ENCODE data around the gene FBLN7. TPM values are rescaled to one million over a fixed set of nuclear protein-coding genes. Genes with fewer than 3 reads are reported as not detected.

FBLN7 gene
- total and polyA plus RNA-seq, 11 donors, result 0.23 to 2.9 (median 0.49) TPM; not detected in 1

DNA sequence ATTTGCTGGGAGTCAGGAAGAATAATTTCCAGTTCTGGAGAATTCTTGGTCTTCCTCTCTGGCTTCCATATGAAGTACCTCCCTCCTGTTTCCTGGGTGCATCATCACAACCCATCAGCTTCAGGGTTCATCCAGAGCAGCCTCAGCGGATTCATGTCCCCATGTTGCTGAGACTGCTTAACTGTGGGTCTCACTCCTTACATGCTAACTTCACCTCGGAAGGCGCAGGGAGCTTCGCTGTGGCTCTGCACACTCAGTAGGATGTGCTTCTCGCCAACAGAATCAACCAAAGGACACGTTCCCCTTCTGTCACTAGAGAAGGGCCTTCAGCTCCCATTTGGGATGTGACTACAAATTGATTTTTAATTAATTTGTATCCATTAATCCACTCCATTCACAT, 24.2 kb downstream of the FBLN7 start:
- Histone ChIP-seq H3K36me3 (no peaks in the 10 kb centered on the region), H3K9me3 (no peaks in the 10 kb centered on the region), H3K4me3 (no peak overlapping the region), H3K27me3 (no peaks in the 10 kb centered on the region), H3K27ac (no peak overlapping the region), H3K4me1 (no peaks in the 10 kb centered on the region)
- intact Hi-C loops (cut with DNase I), result no loop called here
- TF ChIP-seq, protein P1, sequence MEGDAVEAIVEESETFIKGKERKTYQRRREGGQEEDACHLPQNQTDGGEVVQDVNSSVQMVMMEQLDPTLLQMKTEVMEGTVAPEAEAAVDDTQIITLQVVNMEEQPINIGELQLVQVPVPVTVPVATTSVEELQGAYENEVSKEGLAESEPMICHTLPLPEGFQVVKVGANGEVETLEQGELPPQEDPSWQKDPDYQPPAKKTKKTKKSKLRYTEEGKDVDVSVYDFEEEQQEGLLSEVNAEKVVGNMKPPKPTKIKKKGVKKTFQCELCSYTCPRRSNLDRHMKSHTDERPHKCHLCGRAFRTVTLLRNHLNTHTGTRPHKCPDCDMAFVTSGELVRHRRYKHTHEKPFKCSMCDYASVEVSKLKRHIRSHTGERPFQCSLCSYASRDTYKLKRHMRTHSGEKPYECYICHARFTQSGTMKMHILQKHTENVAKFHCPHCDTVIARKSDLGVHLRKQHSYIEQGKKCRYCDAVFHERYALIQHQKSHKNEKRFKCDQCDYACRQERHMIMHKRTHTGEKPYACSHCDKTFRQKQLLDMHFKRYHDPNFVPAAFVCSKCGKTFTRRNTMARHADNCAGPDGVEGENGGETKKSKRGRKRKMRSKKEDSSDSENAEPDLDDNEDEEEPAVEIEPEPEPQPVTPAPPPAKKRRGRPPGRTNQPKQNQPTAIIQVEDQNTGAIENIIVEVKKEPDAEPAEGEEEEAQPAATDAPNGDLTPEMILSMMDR (IDR thresholded peaks at IDR 0.05), result no peak
- TF ChIP-seq POLR2A (IDR thresholded peaks at IDR 0.05), result no peak
- DNase-seq, result no peak
- ATAC-seq, result no peak
- WGBS, 4 donors, result 93 to 97% (median 96%) methylated on average over 6 of the region's 6 CpGs

DNA sequence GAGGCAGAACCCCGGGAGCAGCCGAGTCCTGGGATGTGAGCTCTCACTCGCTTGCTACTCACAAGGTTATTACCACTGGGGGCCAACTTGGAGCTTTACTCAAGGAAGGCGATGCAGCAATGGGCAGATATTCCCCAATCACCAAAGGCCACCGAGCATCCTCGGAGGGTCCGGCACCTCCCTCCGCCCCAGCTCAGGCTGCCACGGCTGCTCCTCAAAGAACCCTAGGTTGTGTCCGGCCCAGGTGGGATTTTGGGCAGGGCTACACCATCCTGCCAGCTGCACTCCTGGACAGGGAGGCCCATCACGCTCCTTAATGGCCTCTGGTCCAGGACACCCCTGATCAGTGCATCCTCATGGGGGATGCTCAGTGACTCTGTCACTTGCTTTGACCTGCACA, 24.8 kb downstream of the FBLN7 start:
- no peak for ATAC-seq
- Histone ChIP-seq H3K36me3 (no peaks in the 10 kb centered on the region), H3K27me3 (no peaks in the 10 kb centered on the region), H3K27ac (no peak overlapping the region), H3K9me3 (no peaks in the 10 kb centered on the region), H3K4me3 (no peak overlapping the region), H3K4me1 (no peaks in the 10 kb centered on the region)
- intact Hi-C loops (cut with DNase I), result no loop called here
- no peak for DNase-seq
- WGBS, 4 donors, result 93 to 96% (median 94%) methylated on average over 10 to 11 of the region's 11 CpGs
- TF ChIP-seq POLR2A (IDR thresholded peaks at IDR 0.05), result no peak
- TF ChIP-seq, protein P1 (IDR thresholded peaks at IDR 0.05), result no peak

DNA sequence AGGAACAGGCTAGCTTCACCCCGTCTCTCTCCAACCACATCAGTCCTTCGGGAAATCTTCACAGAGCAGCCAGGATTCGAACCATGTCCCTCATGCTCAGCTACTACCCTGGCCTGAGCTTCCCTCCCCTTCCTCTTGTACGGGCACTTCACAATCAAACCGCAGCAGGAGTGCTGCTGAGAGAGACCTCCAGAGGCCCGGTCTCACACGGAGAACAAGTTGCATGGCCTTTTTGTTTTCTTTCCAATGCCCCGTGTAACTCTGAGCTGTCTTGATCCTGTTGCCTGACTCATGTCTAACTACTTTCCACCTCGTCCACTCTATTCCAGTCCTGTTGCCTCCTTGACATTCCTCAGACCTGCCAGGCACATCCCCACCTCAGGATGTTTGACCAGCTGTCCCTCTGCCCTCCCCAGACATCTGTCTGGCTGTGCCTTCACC, 25.4 kb downstream of the FBLN7 start:
- Histone ChIP-seq H3K27me3 (no peaks in the 10 kb centered on the region), H3K9me3 (no peaks in the 10 kb centered on the region), H3K4me1 (no peaks in the 10 kb centered on the region), H3K36me3 (no peaks in the 10 kb centered on the region), H3K4me3 (no peak overlapping the region), H3K27ac (no peak overlapping the region)
- no peak for TF ChIP-seq POLR2A (IDR thresholded peaks at IDR 0.05)
- TF ChIP-seq, protein P1 (IDR thresholded peaks at IDR 0.05), result no peak
- 73 to 83% (median 78%) methylated on average over 9 of the region's 9 CpGs for WGBS, 4 donors
- intact Hi-C loops (cut with DNase I), result no loop called here
- DNase-seq, result no peak
- ATAC-seq, result no peak

DNA sequence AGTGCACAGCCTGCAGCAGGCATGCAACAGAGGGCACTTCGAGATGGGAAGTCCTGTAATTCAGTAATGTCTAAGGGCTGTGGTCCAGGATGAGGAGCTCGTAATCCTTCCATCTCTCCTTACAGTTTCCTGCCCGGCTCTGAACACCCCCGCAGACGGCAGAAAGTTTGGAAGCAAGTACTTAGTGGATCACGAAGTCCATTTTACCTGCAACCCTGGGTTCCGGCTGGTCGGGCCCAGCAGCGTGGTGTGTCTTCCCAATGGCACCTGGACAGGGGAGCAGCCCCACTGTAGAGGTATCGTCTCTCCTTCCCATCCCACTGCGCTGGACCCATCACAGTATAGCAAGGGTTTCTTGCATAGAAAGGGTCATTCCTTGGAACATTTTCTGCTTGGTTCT, 26.7 kb downstream of the FBLN7 start:
- Histone ChIP-seq H3K4me3 (no peak overlapping the region), H3K27ac (no peak overlapping the region), H3K27me3 (no peaks in the 10 kb centered on the region), H3K9me3 (no peaks in the 10 kb centered on the region), H3K4me1 (no peaks in the 10 kb centered on the region), H3K36me3 (no peaks in the 10 kb centered on the region)
- WGBS, 4 donors, result 88 to 96% (median 92%) methylated on average over 10 to 11 of the region's 11 CpGs
- ATAC-seq (no peak), DNase-seq (no peak)
- intact Hi-C loops (cut with DNase I), result no loop called here
- no peak for TF ChIP-seq POLR2A (IDR thresholded peaks at IDR 0.05)
- TF ChIP-seq, protein P1 (IDR thresholded peaks at IDR 0.05), result no peak

Data from heart left ventricle (tissue), 16 donors.